GM21526 (cell line): ENCODE data around the gene PRKAR1B.
A peak's percentile ranks its signal among the peaks of the same experiment; 100 is the strongest.

Experiments used
- ATAC-seq: cut with Tn5 transposase; IDR thresholded peaks from one replicate; pipeline ENCODE4 v1.9.1; 2021; ENCODE audit warnings: moderate library complexity; ENCODE audit not compliant: unreplicated experiment, low FRiP score

PRKAR1B gene

DNA sequence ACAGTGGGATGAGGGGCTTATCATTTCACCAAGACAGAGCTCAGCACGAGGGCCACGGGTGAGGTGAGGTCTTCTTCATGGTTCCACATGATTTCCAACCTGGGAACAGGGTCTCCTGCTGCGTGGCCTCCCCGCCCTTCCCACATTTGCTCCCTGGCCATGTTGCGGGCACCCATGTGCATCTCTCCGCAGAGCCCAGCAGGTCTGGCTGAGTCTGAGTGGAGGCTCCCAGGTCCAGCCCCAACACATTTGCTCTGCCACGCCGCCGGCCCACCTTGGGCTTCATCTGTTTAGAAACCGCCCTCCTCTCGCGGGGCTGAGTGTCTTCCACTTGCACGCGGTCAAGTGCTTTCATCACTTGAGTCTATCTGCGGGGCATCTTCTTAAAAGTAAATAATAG is 14.8 kb upstream of the PRKAR1B start:
- ATAC-seq = no peak

DNA sequence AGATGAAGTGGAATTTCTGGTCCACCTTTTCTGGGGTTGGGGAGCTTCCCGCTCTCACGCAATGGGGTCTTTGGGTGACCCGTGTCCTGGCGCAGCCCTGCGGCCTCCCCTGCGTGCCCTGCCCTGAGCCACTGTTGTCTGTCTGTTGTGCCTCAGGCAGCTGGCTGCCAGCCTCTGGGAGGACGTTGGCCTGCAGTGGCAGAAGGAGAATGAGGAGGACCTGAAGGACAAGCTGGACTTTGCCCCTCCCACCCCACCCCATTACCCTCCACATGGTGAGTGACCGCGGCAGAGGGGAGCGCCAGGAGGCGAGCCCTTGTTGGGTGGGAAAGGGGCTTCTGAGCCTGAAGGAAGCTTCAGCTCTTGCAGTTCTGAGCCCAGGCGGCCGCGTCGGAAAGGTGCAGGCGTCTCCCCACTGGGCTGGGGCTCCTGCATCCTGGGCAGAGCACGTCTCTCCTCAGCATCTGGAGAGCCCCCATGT is 14.2 kb upstream of the PRKAR1B start:
- ATAC-seq = no peak

DNA sequence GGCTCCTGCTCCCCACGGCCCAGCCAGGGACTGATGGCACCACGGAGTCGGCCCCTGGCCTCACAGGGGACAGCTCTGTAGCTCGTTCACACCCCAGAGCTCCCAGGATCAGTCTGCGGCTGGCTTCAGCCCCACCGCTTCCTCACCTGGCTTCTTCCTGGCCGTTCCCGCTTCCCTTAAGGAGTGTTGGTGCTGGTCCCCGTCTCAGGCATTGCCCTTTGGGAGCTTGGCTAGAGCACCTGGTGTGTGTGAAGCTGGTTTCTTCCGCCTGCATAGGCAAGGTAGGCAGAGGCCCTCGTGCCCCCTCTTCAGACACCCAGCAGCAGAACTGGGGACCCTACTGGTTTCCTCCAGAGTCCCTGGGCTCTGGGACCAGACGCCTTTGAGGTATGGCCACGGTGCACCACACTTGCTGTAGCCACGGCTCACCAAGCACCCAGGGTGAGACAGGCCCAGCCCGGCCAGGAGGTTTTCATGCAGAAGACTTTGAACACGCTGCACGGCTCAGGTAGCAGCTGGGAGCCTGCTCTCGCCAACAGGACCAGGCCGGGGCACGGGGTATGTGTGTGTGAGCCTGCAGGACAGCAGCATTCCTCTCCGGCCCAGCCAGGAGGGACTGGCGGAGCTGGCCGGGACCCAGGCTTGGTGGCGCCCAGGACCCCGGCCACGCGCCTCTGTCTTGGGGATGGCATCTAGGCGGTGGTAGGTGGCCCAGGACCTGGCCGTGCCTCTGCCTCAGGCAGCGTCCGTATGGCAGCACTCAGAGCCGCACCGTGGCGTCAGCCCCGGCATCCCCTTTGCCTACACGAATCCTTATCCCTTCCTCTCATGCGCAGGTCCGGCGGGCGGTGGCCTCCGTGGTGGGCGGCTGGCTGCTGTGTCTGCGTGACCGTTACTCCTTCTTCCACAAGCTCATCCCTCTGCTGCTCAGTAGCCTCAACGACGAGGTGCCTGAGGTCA is 13.2 kb upstream of the PRKAR1B start:
- no peak for ATAC-seq

DNA sequence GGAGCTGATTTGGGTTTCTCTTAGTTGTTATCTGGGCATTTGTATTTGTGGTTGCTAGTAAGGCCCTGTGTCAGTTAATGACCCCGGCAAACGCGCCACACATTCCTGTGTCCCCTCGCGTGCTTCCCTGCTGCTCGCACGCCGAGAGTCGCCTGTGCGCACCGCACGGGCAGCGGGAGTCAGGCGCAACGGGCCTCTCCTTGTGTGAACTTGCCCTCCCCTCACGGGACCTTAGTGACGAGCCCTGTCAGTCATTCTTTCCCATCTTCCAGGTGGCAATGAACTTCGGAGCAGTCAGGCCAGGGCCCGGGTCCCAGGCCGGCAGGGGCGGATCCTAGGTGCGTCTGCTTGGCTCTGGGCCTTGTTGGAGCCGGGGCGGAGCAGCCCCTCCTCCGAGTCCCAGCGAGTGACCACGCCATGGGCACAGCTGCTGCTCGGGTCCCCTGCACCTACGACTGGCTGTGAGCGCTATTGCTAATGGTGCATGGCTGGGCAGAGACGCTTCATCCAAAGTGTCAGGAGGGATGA is 12.4 kb upstream of the PRKAR1B start:
- no peak for ATAC-seq

DNA sequence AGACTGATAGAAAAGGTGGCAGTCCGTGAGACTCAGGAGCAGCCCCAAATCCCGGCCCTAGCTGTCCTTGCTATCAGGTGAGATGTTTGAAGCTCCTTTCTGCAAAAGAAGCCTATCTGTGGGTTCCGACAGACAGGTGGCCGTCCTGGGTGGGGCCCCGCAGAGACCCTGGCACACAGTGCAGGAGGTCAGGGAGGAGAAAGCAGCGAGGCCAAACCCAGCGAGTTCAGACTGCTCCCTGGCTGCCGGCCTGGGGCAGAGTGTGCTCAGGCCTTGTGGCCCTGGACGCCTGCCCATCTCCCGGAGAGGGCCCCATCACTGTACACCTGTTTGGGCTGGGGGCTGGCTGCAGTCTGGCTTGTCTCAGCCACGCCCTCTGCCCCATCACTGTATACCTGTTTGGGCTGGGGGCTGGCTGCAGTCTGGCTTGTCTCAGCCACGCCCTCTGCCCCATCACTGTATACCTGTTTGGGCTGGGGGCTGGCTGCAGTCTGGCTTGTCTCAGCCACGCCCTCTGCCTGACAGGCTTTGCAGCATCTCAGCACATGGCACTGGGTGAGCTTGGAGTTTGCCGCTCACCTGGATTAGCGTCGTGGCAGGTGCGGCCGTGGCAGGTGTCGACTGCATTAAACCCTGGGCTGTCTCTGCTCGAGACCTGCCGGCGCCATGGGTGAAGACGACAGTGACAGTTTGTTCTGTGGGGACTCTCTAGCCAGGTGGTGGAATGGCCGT is 11.8 kb upstream of the PRKAR1B start:
- ATAC-seq = no peak

DNA sequence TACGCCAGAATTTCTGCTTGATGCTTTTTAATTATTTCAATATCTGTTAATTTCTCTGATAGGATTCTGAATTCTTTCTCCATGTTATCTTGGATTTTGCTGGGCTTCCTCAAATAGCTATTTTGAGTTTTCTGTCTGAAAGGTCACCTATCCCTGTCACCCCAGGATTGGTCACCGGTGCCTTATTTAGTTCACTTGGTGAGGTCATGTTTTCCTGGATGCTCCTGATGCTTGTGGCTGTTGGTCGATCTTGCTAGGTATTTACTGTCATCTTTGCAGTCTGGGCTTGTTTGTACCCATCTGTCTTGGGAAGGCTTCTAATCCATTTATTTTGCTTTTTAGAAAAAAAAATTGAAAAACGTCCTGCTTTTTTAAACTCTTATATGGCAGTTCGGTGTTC is 11.2 kb upstream of the PRKAR1B start:
- no peak for ATAC-seq

DNA sequence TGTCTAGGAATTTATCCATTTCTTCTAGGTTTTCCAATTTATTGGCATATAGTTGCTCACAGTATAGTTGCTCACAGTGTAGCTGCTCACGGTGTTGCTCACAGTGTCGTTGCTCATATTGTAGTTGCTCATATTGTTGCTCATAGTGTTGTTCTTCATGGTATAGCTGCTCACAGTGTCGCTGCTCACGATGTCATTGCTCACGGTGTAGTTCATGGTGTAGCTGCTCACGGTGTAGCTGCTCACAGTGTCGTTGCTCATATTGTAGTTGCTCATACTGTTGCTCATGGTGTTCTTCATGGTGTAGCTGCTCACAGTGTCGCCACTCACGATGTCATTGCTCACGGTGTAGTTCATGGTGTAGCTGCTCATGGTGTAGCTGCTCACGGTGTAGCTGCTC is 7.7 kb upstream of the PRKAR1B start:
- no peak for ATAC-seq

DNA sequence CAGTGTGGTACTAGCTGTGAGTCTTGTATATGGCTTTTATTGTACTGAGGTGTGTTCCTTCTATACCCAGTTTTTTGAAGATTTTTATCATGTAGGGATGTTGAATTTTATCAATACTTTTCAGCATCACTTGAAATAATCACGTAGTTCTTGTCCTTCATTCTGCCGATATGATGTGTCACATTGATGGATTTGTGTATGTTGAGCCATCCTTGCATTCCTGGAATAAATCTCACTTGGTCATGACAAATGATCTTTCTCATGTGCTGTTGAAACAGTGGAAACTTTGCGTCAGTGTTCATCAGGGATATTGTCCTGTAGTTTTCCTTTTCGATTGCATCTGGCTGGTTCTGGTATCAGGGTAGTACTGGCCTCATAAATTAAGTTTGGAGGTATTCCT is 7.1 kb upstream of the PRKAR1B start:
- ATAC-seq = no peak

DNA sequence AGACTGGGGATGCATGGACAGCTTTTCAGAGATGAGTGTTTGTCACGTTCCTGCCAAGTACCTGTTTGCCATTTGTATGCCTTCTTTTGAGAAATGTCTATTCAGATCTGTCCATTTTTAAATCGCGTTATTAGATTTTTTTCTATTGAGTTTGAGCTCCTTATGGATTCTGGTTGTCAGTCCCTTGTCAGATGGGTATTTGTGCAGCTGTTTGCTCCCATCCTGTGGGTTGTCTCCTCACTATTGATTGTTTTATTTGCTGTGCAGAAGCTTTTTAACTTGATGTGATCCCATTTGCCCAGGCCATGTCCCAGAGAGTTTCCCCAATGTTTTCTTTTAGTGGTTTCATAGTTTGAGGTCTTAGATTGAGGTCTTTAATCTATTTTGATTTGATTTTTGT is 5.5 kb upstream of the PRKAR1B start:
- ATAC-seq = no peak

DNA sequence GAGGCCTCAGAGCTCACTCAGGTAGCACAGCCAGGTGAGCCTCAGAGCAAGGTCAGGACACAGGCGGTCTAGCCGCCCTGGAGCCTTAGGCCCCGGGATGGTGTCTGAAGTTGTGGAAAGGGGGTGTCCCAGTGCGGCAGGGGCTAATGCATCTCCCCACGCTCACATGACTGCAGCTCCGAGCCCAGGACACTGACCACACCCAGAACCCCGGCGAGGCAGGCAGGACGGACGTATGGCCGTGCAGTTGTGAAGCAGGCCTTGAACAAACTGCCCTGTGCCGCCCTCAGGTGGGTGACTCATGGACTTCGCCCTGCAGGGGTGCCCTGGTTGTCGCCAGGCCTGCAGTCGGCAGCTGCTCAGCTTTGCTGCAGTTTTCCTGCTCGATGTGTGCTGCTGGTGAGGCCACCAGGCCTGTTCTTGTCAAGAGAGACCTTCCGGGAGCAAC is 5.0 kb upstream of the PRKAR1B start:
- ATAC-seq = no peak

DNA sequence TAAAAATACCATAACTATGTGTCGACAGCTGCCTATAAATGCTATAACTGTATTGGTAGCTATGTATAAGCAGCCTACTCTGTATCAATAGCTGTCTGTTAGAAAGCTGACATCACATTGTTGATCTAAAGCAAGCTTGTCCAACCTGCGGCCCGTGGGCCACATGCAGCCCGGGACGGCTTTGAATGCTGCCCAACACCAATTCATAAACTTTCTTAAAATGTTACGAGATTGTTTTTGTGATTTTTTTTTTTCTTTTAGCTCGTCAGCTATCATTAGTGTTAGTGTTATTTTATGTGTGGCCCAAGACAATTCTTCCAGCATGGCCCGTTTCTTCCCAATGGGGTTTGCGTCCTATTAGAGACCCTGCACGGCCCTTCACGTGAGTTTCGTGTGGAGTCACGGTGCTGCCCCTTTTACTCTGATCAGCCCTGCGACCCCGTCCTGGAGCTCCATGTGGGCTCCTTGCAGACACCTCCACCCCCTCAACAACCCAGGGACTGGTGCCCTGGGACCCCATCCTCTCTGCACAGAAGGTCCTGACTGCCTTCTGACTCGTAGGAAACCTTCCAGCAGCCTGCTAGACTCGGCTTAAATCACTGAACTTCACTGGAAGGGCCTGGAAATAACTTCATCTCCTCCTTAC is 4.5 kb upstream of the PRKAR1B start:
- no peak for ATAC-seq

DNA sequence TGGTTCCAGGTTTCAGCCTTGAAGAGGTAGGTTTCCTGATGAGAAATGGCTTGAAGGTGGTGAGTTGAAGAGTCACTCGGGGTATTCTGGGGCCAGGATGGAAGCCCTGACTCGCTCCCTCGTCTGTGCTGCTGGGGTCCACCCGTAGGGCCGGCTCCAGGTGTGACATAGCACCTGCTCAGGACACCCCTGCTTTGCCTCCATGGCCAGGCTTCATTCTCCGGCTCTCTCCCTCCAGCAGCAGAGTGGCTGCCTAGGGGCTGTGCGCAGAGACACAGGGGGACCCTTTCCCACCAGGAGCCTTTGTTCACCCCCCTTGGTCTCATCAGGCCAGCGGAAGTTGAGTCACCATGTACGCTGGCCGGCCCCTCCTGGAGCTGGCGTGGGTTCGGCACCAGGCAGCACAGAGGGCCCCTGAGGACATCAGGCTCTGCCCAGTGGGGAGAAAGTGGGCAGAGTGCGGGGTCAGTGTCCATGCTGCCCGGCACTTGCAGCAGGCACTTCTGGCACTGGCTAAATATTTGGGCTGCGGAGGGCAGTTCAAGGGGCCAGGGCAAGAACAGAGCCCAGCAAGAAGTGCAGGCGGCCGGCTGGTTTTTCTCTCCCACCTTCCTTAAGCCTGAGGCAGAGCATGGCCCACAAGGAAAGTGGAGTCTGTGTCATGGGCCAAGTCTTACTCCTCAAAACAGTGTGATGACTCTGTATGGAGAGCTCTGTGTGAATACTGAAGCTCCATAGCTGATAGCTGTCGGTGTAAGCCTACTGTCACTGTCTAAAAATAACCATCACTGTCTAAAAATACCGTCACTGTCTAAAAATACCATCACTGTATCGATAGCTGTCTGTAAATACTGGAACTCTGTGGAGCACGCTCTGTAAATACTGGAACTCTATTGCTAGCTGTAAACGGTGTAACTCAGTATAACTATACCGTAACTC is 3.7 kb upstream of the PRKAR1B start:
- no peak for ATAC-seq

DNA sequence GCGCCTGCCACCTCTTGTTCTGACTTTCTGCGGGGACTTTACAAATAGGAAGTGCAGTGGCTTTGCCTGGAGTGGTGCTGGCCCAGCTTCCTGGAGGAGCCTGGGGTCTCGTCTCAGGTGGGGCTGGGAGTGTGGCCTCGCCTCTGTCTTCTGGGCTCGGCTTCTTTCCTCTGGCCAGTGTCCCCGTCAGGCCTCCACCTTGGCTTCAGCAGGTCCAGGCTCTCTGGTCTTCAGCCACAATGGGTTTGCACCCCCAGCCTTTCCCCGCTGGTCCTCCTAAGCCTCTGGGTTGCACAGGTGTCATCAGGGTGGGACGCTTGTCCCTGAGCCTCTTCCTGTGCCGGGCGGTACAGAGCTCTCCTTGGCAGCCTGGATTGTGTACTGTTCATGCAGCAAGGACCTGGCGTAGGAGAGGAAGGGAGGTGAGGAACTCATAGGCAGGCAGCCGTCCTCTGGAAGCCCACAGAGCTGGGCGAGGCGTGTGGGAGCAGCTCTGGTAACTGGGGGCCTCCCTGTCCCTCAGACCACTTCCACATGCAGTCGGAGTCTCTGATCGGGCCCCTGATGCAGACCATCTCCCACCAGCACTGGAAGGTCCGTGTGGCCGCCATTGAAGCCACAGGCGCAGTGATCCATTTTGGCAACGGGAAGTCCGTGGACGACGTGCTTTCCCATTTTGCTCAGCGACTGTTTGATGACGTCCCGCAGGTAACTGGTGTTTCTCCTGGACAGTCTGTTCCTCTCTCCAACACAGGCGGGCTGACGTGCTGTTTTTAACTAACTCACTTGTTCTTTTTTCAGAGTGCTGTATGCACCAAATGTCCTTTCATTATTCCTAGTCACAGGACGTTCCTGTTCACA is 2.3 kb upstream of the PRKAR1B start:
- no peak for ATAC-seq

DNA sequence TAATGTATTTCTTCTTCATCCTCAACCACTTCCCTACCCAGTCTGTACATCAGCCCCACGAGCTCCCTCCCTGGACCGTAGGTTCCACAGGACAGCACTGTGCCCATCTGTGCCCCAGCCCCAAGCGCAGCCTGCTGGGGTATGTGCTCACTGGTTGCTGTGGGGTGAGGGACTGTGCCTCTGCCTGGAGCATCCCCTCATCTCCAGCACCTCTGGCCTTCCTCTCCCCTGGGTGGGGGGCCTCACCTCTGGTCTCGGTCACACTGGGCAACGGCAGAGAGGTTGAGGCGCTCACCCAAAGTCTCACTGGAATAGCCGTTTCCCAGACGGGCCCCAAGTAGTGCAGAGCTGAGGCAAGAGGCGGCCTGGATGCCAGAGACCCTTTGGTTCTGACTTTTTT is 1.5 kb upstream of the PRKAR1B start:
- no peak for ATAC-seq

DNA sequence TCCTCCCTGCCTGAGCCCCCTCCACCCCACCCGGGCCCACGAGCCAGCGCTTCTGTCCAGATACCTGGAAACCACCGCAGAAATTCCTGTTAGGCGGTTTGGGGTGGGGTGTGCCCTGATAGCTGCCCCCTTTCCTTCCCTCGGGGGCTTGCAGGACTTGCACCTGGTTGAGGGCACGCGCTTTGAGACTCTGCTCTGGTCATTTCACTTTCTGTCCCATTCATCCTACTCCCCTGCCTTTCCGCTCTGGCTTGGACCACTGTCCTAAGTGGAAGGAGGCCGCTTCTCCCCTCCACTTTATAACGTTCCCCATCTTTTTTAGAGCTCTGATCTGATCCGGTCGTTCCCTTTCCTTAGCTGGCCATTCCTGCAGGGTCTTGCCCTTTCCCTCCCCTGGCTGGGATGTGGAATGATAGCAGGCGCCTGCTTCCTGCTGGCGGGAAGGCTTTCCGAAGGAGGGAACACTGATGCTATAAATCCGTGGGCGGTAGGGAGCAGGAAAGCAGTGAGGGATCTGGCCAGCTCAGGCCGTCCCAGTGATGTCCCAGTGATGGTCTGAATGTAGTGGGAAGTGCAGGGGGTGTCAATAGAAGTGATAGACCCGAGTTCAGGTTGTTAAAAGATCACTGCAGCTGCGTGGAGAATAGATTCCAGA is 852 bp upstream of the PRKAR1B start:
- no peak for ATAC-seq

DNA sequence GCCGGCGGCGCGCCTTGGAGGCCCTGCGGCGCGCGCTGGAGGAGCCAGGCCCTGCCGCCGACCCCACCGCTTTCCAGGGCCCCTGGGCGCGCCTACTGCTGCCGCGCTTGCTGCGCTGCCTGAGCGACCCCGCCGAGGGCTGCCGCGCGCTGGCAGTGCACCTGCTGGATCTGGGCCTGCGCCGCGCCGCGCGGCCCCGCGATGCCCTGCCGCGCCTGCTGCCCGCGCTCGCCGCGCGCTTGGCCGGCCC is 302 bp downstream of the PRKAR1B start:
- peak; percentile 11 for ATAC-seq

DNA sequence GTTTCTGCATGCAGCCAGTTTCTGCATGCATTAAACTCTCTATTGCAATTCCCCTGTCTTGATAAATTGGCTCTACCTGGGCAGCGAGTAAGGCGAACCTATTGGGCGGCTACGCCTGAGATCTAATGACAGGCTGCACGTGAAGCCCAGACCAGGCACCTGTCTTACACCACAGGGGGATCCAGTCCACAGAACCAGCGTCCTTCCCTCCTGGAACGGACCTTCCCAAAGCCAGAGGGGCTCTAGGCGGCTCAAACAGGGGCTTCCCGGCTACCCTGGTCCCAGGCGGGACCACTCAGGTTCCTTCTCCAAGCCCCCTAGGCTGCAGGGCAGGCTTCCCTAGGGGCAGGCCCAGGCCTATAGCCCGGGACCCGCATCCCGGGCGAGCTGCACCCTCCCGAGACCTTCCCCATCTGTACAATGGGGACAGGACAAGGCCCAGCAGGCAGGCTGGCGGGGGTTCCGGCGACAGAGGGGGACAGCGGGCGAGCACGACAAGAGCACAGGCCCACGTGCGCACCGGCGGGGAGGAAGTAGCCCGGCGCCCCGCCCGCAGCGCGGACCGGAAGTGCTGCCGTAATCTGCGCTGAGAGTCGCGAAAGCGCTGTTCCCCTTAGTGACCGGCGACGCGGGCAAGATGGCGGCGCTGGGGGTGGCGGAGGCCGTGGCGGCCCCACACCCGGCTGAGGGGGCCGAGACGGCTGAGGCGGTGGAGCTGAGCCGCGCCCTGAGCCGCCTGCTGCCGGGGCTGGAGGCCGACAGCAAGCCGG is 812 bp downstream of the PRKAR1B start, which contains the start of gene DNAAF5:
DNAAF5 (plus strand) TSS at position 616 of the 770 bp plus-strand sequence; CDS start at position 638, 22 bp downstream.
- ATAC-seq = peak; percentile 83
